Cardiac muscle cell (in vitro differentiated cells and primary cell): ENCODE measurements around the gene PARVA. TPM values are rescaled to one million over a fixed set of nuclear protein-coding genes. Genes with fewer than 3 reads are reported as not detected.
A peak's percentile ranks its signal among the peaks of the same experiment; 100 is the strongest.

Experiments
- DNase-seq, 2 donors: peaks; one replicate each; pipeline versions ENCODE4 v3.0.0 to v3.0.0-alpha.2; 2010 to 2017; ENCODE audit warnings: low read depth in 1 of 2, low spot score in 1 of 2
- H3K27ac ChIP-seq: fragments of 200-600 bp; sonication (generic); 2 replicates; pipeline ENCODE4 v1.5.1; 2016
- H3K27me3 ChIP-seq: fragments of 200-600 bp; sonication (generic); 2 replicates; pipeline ENCODE4 v1.6.0; 2016; ENCODE audit warnings: control low read depth
- H3K36me3 ChIP-seq: fragments of 200-600 bp; sonication (generic); 2 replicates; pipeline ENCODE4 v1.5.1; 2016; ENCODE audit warnings: control low read depth
- H3K4me1 ChIP-seq: fragments of 200-600 bp; sonication (generic); 2 replicates; pipeline ENCODE4 v1.8.1; 2017; ENCODE audit warnings: low read depth, mild to moderate bottlenecking, mixed run types
- H3K4me3 ChIP-seq: fragments of 200-600 bp; sonication (generic); 2 replicates; pipeline ENCODE4 v1.5.1; 2016; ENCODE audit warnings: mild to moderate bottlenecking
- H3K9me3 ChIP-seq: fragments of 200-600 bp; sonication (generic); 2 replicates; pipeline ENCODE4 v1.5.1; 2017; ENCODE audit warnings: low read depth, mild to moderate bottlenecking, control low read depth
- CTCF ChIP-seq: IDR thresholded peaks from 2 replicates; pipeline ENCODE4 v1.5.1; 2012; ENCODE audit warnings: low read depth, mild to moderate bottlenecking, low read length
- polyA plus RNA-seq: library from polyadenylated mRNA; unstranded; fragments of >200 nt; fragmentation: Nextera tagmentation; extraction: Ambion mirVana; gene quantifications from 2 replicates; pipeline ENCODE4 v1.2.1, GENCODE V29; 2016
- total RNA-seq: library from RNA; depleted of rRNA; stranded (reverse); fragments of >200 nt; gene quantifications from 2 replicates; pipeline ENCODE4 v1.2.3, GENCODE V29; 2016

Gene PARVA
- total and polyA plus RNA-seq, 2 experiments from 2014 or later, result 13.0 to 24.2 TPM

- TF ChIP-seq CTCF, result no peak
- Histone ChIP-seq H3K27me3 (no peaks in the 10 kb centered on the region), H3K27ac (no peak overlapping the region), H3K4me3 (no peak overlapping the region), H3K9me3 (no peaks in the 10 kb centered on the region), H3K36me3 (no peaks in the 10 kb centered on the region), H3K4me1 (no peaks in the 10 kb centered on the region)
- DNase-seq, result peak in 1 of 2 donors; percentile 17
Observed at GRCh38 chr11:12503039-12503484, 125.7 kb downstream of the PARVA start.

GRCh38 chr11:12503886-12504285 is 126.5 kb downstream of the PARVA start:
- H3K9me3 ChIP-seq, result no peaks in the 10 kb centered on the region
- H3K4me1 ChIP-seq, result no peaks in the 10 kb centered on the region
- no peak overlapping the region for H3K27ac ChIP-seq
- H3K27me3 ChIP-seq, result no peaks in the 10 kb centered on the region
- no peak overlapping the region for H3K4me3 ChIP-seq
- no peak for TF ChIP-seq CTCF
- H3K36me3 ChIP-seq, result no peaks in the 10 kb centered on the region
- no peak for DNase-seq

GRCh38 chr11:12505183-12505582 is 127.8 kb downstream of the PARVA start:
- Histone ChIP-seq H3K27ac (no peak overlapping the region), H3K4me1 (no peaks in the 10 kb centered on the region), H3K4me3 (no peak overlapping the region), H3K27me3 (no peaks in the 10 kb centered on the region), H3K9me3 (no peaks in the 10 kb centered on the region), H3K36me3 (no peaks in the 10 kb centered on the region)
- no peak for DNase-seq
- TF ChIP-seq CTCF, result no peak

- Histone ChIP-seq H3K4me1 (no peaks in the 10 kb centered on the region), H3K36me3 (no peaks in the 10 kb centered on the region), H3K27ac (no peak overlapping the region), H3K4me3 (no peak overlapping the region), H3K27me3 (no peaks in the 10 kb centered on the region), H3K9me3 (no peaks in the 10 kb centered on the region)
- no peak for TF ChIP-seq CTCF
- peak in 1 of 2 donors; percentile 40 for DNase-seq
Observed at GRCh38 chr11:12506404-12506921, 129.1 kb downstream of the PARVA start.

GRCh38 chr11:12507391-12507790 is 130.0 kb downstream of the PARVA start:
- H3K27me3 ChIP-seq, result no peaks in the 10 kb centered on the region
- no peaks in the 10 kb centered on the region for H3K9me3 ChIP-seq
- no peak for TF ChIP-seq CTCF
- no peak overlapping the region for H3K27ac ChIP-seq
- no peak for DNase-seq
- no peak overlapping the region for H3K4me3 ChIP-seq
- H3K4me1 ChIP-seq, result no peaks in the 10 kb centered on the region
- no peaks in the 10 kb centered on the region for H3K36me3 ChIP-seq
